ENCODE data around the gene C10orf143.

C10orf143 gene

DNA sequence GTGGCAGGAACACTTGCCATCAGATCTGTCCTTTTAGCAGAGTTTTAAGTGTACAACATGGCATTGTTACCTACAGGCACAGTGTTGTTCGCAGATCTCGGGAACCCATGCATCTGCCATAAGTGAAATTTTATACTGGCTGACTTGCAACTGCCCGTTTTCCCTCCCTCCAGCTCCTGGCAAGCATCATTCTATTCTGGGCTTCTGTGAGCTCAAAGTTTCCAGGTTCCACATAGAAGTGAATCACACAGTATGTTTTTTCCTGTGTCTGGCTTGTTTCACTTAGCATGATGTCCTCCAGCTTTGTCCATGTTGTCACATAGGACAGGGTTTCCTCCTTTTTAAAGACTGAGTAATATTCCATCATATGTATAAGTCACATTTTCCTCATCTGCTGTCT lies 56.6 kb downstream of the C10orf143 start:
- Mint-ChIP-seq H3K27ac (no peak overlapping the region), H3K27me3 (peaks cover 1% of the 10 kb centered on the region), H3K9me3 (no peaks in the 10 kb centered on the region), H3K4me1 (no peaks in the 10 kb centered on the region), H3K4me3 (no peak overlapping the region), H3K36me3 (peaks cover 1% of the 10 kb centered on the region)
- no peak for ATAC-seq (ENCODE audit: low read depth)
- DNase-seq (ENCODE audit: low spot score in 2 of 2): no peak

DNA sequence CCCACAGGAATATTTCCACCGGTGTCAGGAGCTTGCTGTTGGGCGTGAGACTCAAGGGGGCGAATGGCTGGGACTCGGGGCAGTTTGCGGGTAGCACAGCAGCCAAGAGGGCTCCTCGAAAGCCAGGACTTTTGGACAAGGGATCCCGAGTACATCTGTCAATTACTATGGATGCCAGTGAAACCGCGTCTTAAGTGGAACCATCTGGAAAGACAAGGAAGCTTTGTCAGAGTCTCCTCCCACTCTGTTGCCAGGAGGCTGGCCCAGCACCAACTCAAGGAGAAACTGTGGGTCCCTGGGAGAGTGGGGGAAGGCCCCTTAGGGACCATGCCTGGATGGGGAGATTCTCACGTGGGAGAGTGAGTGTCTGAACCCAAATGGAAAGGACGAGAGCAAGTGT lies 57.1 kb downstream of the C10orf143 start:
- Mint-ChIP-seq H3K36me3 (peaks cover 1% of the 10 kb centered on the region), H3K27ac (no peak overlapping the region), H3K4me1 (no peaks in the 10 kb centered on the region), H3K27me3 (peaks cover 1% of the 10 kb centered on the region), H3K9me3 (no peaks in the 10 kb centered on the region), H3K4me3 (no peak overlapping the region)
- DNase-seq (ENCODE audit: low spot score in 2 of 2): no peak
- no peak for ATAC-seq (ENCODE audit: low read depth)

DNA sequence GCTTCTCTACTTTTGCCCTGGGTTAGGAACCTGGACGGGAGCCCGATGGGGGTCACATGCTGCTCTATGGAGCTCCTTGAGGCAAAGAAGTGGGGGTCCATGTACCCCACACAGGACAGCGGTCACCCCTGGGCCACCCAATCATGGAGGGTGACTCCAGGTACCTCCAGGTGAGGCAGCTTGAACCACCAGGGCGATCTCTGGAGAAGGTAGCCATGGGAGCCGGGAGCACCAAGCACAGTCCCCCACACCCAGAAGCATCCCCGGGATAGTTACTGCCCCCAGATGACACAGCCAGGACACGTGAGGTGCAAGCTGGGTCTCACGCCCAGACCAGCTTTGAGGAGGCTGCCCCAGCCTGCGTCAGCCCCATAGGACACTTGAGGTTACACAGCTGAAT lies 58.4 kb downstream of the C10orf143 start:
- DNase-seq (ENCODE audit: low spot score in 2 of 2): no peak
- Mint-ChIP-seq H3K36me3 (peaks cover 1% of the 10 kb centered on the region), H3K4me3 (no peak overlapping the region), H3K27me3 (peaks cover 1% of the 10 kb centered on the region), H3K27ac (no peak overlapping the region), H3K9me3 (no peaks in the 10 kb centered on the region), H3K4me1 (no peaks in the 10 kb centered on the region)
- ATAC-seq (ENCODE audit: low read depth): no peak

DNA sequence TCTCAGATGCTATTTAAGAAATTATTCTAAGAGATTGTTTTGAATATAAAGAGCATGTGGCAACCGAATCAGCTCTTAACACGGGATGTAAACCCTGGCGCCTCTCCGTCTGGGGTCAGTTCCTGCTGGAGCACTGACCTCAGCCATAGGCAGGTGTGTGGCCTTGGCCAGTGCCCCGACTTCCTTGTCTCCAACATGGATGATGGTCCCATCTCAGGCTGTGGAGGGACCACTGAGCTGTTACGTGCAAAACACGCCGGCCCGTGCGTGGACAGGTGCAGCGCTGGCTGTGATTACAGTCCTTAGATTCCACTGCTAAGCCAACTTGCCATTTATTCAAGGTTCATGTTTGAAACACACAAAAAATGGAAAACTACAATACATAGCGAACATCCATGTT lies 59.9 kb downstream of the C10orf143 start:
- Mint-ChIP-seq H3K36me3 (peaks cover 1% of the 10 kb centered on the region), H3K4me1 (no peaks in the 10 kb centered on the region), H3K4me3 (no peak overlapping the region), H3K27me3 (peaks cover 1% of the 10 kb centered on the region), H3K9me3 (no peaks in the 10 kb centered on the region), H3K27ac (no peak overlapping the region)
- no peak for ATAC-seq (ENCODE audit: low read depth)
- DNase-seq (ENCODE audit: low spot score in 2 of 2): no peak

DNA sequence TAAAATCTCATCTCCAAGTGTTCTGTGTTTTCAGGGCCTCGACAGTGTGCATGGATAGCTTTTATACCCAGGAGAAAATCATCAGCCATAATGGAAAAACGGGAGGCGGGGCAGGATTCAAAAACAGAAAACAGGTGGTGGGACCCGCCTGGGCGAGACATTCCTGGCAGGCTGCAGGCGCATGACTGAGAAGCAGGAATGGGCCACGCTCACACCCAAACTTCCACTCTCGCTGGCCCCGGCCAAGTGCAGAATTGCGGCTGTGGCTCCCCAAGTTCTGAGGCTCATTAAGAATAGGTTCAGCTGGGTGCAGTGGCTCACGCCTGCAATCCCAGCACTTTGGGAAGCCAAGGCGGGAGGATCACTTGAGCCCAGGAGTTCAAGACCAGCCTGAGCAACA lies 60.6 kb downstream of the C10orf143 start:
- DNase-seq (ENCODE audit: low spot score in 2 of 2): no peak
- no peaks in the 10 kb centered on the region for H3K4me1 Mint-ChIP-seq
- H3K27ac Mint-ChIP-seq: no peak overlapping the region
- H3K27me3 Mint-ChIP-seq: peaks cover 1% of the 10 kb centered on the region
- H3K4me3 Mint-ChIP-seq: no peak overlapping the region
- no peak for ATAC-seq (ENCODE audit: low read depth)
- no peaks in the 10 kb centered on the region for H3K9me3 Mint-ChIP-seq
- peaks cover 1% of the 10 kb centered on the region for H3K36me3 Mint-ChIP-seq

DNA sequence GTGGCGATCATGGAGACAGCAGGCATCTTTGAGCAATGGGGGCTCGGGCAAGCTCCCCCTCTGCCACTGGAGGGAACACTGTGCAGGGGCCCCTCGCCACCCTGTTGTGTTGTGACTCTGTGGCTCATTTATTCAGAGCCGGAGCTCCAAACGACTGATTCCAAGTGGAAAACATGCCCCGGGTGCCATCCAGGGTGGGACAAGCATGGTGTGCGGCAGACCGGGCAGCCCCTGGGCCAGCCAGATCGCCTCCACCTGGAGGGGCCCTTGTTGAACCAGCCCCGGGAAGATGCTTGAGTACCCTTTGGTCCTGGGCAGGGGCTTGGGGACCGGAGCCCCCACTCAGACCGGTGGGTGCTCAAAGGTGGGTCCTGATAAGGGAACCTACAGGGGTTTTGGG lies 61.4 kb downstream of the C10orf143 start:
- ATAC-seq (ENCODE audit: low read depth) (no peak), DNase-seq (ENCODE audit: low spot score in 2 of 2) (no peak)
- H3K27me3 Mint-ChIP-seq: peaks cover 1% of the 10 kb centered on the region
- H3K4me3 Mint-ChIP-seq: no peak overlapping the region
- no peaks in the 10 kb centered on the region for H3K9me3 Mint-ChIP-seq
- H3K4me1 Mint-ChIP-seq: no peaks in the 10 kb centered on the region
- H3K36me3 Mint-ChIP-seq: peaks cover 1% of the 10 kb centered on the region
- no peak overlapping the region for H3K27ac Mint-ChIP-seq

DNA sequence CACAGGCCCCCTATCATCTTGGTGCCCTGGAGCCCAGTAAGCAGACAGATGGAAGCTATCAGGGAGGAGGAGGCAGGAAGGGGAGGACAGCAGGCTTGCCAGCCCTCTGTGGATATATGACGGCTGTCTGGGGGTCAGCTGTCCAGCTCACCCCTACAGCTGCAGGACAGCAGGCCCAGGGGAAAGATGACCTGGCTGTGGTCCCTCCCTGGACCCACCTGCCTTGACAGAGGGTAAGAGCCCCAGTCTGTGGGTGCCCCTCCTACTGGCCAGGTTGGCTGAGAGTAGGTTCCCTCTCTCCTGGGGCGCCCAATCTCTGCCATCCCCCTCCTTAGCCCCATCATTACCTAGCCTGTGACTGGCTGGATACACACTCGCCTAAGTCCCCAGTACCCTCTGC lies 62.5 kb downstream of the C10orf143 start:
- H3K36me3 Mint-ChIP-seq: no peaks in the 10 kb centered on the region
- peaks cover 8% of the 10 kb centered on the region for H3K27me3 Mint-ChIP-seq
- no peak overlapping the region for H3K4me3 Mint-ChIP-seq
- no peaks in the 10 kb centered on the region for H3K4me1 Mint-ChIP-seq
- DNase-seq (ENCODE audit: low spot score in 2 of 2) (no peak), ATAC-seq (ENCODE audit: low read depth) (no peak)
- H3K27ac Mint-ChIP-seq: no peak overlapping the region
- no peaks in the 10 kb centered on the region for H3K9me3 Mint-ChIP-seq

DNA sequence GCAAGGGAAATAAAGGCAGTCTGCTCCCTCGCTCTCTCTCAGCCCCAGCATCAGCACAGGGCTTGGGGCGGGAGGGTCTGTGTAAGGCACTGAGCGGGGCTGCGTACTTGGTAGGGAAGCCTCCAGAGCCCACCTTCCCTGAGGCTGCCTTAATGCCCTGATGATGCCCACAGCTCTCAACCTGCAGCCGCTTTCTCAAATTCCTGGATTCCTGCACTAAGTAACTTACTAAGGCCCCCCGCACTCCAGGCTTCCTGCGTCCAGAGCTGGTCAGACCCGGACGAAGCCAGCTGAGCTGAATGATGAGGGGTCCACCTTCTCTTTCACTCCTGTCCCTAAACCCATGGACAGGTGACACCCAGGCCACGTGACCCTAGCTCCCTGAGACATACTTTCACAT lies 63.3 kb downstream of the C10orf143 start:
- ATAC-seq (ENCODE audit: low read depth): no peak
- Mint-ChIP-seq H3K27me3 (peaks cover 8% of the 10 kb centered on the region), H3K36me3 (no peaks in the 10 kb centered on the region), H3K4me3 (no peak overlapping the region), H3K4me1 (no peaks in the 10 kb centered on the region), H3K27ac (no peak overlapping the region), H3K9me3 (no peaks in the 10 kb centered on the region)
- DNase-seq (ENCODE audit: low spot score in 2 of 2): no peak

DNA sequence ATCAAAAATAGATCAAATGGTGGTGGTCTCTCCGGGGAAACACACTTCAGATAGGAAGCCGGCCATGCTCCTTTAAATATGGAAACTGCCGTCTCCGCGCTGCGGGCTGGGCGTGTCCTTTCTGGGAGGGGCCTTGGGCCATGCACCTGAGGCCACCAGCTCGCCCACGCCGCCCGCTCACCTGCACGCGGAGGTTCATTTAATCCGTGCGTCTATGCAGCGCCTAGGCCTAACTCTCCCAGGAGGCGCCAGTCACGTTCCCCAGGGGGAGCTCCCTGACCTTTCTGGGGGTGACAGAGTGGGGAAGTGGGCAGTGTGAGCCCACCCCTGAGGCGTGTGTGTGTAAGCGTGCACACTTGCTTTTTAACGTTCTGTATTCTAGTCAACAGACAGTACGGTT lies 64.0 kb downstream of the C10orf143 start:
- H3K4me1 Mint-ChIP-seq: no peaks in the 10 kb centered on the region
- DNase-seq (ENCODE audit: low spot score in 2 of 2) (no peak), ATAC-seq (ENCODE audit: low read depth) (no peak)
- no peaks in the 10 kb centered on the region for H3K9me3 Mint-ChIP-seq
- no peak overlapping the region for H3K27ac Mint-ChIP-seq
- no peaks in the 10 kb centered on the region for H3K36me3 Mint-ChIP-seq
- H3K27me3 Mint-ChIP-seq: peaks cover 8% of the 10 kb centered on the region
- H3K4me3 Mint-ChIP-seq: no peak overlapping the region

DNA sequence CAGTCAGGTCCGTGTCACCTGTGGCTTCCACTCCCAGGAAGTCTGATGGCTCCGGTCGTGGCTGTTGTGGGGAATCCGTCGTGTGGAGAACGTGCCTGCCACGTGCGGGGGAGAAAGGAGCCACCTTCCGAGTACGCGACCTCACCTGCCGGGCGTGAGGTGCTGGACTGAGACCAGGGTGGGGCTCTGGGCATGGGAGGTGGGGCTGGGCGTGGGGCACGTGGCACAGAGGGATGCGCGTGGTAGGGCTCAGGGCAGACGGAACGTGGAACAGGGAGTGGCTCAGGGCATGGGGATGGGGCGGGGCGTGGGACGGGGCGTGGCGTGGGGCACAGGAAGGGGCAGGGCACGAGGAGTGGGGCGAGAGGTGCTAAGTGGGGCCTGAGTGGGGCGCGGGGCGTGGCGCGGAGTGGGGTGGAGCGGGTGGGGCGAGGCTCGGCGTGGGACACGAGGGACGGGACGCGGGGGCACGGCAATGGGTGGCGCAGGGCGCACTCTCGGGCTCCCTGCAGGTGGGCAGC lies 64.8 kb downstream of the C10orf143 start:
- H3K4me3 Mint-ChIP-seq: no peak overlapping the region
- H3K9me3 Mint-ChIP-seq: no peaks in the 10 kb centered on the region
- no peak for ATAC-seq (ENCODE audit: low read depth)
- no peaks in the 10 kb centered on the region for H3K36me3 Mint-ChIP-seq
- no peak overlapping the region for H3K27ac Mint-ChIP-seq
- no peaks in the 10 kb centered on the region for H3K4me1 Mint-ChIP-seq
- peaks cover 8% of the 10 kb centered on the region for H3K27me3 Mint-ChIP-seq
- DNase-seq (ENCODE audit: low spot score in 2 of 2): no peak

DNA sequence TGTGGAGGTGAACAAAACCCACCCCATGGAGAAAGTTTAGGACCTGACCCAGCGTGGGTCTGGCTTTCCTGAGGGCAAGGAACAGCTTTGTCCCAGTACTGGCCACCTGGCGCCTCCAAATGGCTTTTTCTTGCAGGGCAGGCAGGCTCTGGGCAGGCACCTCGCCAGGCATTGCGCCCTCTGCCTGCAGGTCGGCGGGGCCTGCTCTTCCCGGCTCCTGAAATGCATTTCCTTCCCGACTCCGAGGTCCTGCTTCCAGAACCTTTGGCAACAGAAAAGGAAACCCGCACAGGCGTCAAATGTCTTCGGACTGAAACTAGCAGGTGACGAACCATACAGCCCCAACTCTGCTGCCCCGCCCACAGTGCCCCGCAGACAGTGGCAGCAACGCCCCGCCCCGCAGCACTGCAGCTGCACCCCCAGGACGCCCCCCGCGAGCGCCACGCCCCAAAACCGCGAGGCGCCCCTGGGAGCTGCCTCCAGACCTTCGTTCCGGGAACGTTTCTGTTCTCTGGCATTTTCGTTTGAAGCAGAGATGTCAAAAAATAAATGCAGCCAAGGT lies 65.5 kb downstream of the C10orf143 start:
- H3K9me3 Mint-ChIP-seq: no peaks in the 10 kb centered on the region
- H3K36me3 Mint-ChIP-seq: no peaks in the 10 kb centered on the region
- H3K4me3 Mint-ChIP-seq: no peak overlapping the region
- H3K4me1 Mint-ChIP-seq: no peaks in the 10 kb centered on the region
- H3K27ac Mint-ChIP-seq: no peak overlapping the region
- ATAC-seq (ENCODE audit: low read depth) (no peak), DNase-seq (ENCODE audit: low spot score in 2 of 2) (no peak)
- H3K27me3 Mint-ChIP-seq: peaks cover 6% of the 10 kb centered on the region

DNA sequence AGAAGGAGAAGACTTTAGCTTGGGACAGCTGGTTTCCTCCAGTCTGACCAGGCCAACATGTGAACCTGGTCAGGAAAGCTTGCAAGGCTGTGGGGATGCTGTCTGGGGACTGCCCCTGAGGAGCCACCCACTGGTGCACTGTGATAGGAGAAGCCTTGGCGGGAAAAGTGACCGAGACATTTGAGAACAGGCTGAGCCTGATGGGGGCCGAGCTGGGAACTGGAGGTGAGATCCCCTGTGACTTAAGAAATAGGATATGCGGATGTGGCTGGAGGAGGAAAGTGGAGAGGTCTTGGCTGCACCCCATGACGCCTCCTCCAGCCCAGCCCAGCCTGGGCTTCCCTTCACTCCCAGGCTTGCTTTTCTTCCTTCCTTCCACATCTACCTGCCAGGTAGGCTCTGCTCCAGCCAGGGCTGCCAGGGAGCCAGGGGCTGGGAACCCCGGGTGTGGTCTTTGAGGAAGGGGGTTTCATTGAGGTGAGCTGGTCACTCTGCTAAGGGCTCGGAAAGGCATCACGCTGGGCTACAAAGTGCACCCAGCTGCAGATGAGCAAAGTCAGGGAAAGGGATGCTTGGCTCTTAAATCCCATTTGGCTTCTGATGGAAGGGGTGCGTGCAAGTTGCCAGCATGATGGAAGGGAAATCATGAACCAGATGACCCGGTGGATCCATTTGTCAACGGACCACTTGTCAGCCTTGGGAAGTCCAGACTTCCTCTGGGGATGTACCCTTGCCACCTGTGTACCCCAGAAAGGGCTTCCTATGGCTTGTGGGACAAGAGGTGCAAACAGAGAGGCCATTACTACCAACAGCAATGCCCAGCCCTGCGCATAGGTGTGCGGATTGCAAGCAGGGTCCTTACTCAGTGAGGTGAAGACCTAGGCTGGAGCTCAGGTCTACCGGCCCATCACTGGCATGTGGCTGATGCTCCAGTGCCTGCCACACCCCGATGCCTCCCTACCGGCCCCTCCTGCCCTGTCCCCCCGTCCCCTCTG lies 66.3 kb downstream of the C10orf143 start:
- no peaks in the 10 kb centered on the region for H3K4me1 Mint-ChIP-seq
- DNase-seq (ENCODE audit: low spot score in 2 of 2): no peak
- no peaks in the 10 kb centered on the region for H3K36me3 Mint-ChIP-seq
- H3K27ac Mint-ChIP-seq: no peak overlapping the region
- peaks cover 8% of the 10 kb centered on the region for H3K27me3 Mint-ChIP-seq
- ATAC-seq (ENCODE audit: low read depth): no peak
- no peaks in the 10 kb centered on the region for H3K9me3 Mint-ChIP-seq
- no peak overlapping the region for H3K4me3 Mint-ChIP-seq

DNA sequence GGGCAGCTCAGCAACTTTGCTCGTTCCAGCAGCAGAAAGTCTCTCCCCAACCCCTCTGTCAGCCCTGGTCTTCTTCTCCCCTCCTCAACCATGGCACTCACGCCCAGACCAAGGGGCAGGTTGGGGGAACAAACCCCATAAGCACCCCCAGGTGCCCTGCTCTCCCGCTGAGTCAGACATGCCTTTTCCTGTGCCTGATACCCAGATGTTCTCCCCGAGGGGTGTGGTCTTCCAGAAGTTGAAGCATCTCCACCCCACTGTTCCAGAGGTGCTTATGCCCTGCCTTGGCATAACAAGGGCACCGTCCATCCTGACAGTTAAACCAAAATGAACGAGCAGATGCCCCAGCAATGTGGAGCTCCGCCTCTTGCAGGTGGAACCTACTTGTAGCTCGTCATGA lies 67.1 kb downstream of the C10orf143 start:
- no peaks in the 10 kb centered on the region for H3K4me1 Mint-ChIP-seq
- no peaks in the 10 kb centered on the region for H3K36me3 Mint-ChIP-seq
- H3K4me3 Mint-ChIP-seq: no peak overlapping the region
- H3K27me3 Mint-ChIP-seq: peaks cover 8% of the 10 kb centered on the region
- no peaks in the 10 kb centered on the region for H3K9me3 Mint-ChIP-seq
- DNase-seq (ENCODE audit: low spot score in 2 of 2): no peak
- no peak overlapping the region for H3K27ac Mint-ChIP-seq
- no peak for ATAC-seq (ENCODE audit: low read depth)

DNA sequence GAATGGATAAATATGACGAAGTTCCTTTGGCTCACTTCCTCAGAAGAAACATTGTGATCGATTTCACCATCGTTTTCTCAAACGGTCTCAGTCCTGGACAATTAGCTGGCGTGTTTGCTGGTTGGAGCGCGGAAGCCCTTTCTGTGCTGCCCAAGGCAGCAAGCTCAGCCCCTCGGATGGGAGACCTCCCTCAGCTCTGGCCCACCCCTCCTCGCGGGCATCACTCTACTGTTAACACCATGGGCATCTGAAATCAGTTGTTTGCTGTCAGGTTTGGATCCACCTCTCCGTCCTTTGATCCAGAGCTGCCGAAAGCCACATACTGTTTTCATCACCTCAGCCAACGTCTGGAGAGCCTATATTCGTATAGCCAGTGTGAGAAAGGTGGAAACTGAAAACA lies 68.2 kb downstream of the C10orf143 start:
- Mint-ChIP-seq H3K36me3 (no peaks in the 10 kb centered on the region), H3K4me3 (no peak overlapping the region), H3K4me1 (no peaks in the 10 kb centered on the region), H3K27me3 (peaks cover 8% of the 10 kb centered on the region), H3K27ac (no peak overlapping the region), H3K9me3 (no peaks in the 10 kb centered on the region)
- ATAC-seq (ENCODE audit: low read depth): no peak
- no peak for DNase-seq (ENCODE audit: low spot score in 2 of 2)
